ENCODE results near the gene RBBP8. TPM values are rescaled to one million over a fixed set of nuclear protein-coding genes. Genes with fewer than 3 reads are reported as not detected.

The RBBP8 gene
- total RNA-seq, 4 donors from 2014 or later: 14.2 to 63.4 (median 32.9) TPM

GRCh38 chr18:22975508-22975907 lies 42.4 kb downstream of the RBBP8 start:
- ATAC-seq (ENCODE audit: low FRiP score): no peak
- no peak for DNase-seq (ENCODE audit: low spot score)
- TF ChIP-seq CTCF (IDR thresholded peaks at IDR 0.05): no peak

DNA sequence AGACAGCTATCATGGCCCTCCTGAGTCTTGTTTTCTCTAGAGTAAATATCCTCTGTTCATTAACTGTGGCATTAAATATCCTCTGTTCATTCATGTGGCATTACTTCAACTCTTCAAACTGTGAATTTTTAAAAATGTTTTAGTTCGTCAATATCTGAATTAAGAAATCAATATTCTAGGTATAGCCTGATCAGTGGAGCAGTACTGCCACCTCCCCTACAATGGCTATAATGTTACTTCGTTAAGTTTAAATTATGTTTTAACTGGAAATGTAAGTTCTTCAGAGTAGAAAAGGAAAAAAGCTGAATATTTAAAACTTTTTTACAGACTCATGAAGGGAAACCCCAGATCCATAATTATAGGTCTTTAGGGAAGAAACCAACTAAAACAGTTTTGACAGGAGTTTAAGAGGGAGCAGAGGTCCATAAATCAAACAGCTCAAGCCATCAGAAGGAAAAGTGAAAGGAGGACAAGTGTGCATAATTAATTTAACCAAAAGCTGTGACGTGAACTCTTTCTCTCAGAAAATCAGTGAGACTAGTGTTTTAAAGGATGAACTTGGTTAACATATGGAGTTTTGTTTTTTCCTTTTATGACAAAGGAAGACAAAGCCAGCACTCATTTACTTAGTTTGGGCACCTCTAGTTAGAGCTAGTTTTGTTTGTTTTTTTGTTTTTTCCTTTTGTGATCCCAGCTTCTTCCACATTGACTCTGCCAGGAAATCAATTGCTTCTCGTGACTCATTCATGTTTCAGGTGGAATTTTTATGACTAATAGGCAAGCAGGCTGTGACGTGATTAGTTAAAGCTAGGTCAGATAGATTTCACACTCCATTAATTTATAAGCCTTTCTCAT lies 44.9 kb downstream of the RBBP8 start:
- no peak for TF ChIP-seq CTCF (IDR thresholded peaks at IDR 0.05)
- no peak for DNase-seq (ENCODE audit: low spot score)
- ATAC-seq (ENCODE audit: low FRiP score): peak; percentile 71

DNA sequence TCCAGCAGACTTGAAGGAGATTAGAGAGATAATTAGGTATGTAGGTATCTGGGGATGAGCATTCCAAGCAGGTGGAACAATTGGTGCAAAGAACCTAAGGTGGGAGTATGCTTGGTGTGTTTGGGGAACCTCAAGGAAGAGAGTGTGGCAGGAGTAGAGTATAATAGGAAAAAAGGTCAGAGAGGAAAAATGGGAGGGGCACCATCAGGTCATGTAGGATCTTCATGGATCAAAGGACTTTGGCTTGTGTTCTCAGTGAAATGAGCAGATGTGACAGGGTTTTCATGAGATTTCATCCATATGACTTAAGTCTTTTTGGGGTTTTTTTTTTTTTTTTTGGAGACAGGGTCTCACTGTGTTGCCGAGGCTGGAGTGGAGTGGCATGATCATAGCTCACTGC lies 47.3 kb downstream of the RBBP8 start:
- TF ChIP-seq CTCF (IDR thresholded peaks at IDR 0.05): no peak

GRCh38 chr18:22981274-22982133 lies 48.4 kb downstream of the RBBP8 start:
- no peak for TF ChIP-seq CTCF (IDR thresholded peaks at IDR 0.05)
- DNase-seq (ENCODE audit: low spot score): no peak
- ATAC-seq (ENCODE audit: low FRiP score): no peak

More for the DNA sequence above, 47.3 kb downstream of the RBBP8 start:
- ATAC-seq (ENCODE audit: low FRiP score): no peak
- no peak for DNase-seq (ENCODE audit: low spot score)

- no peak for DNase-seq (ENCODE audit: low spot score)
- no peak for TF ChIP-seq CTCF (IDR thresholded peaks at IDR 0.05)
- no peak for ATAC-seq (ENCODE audit: low FRiP score)
Observed at GRCh38 chr18:22983175-22983574, 50.0 kb downstream of the RBBP8 start.

- no peak for ATAC-seq (ENCODE audit: low FRiP score)
- TF ChIP-seq CTCF (IDR thresholded peaks at IDR 0.05): no peak
- no peak for DNase-seq (ENCODE audit: low spot score)
Observed at GRCh38 chr18:22985250-22985649, 52.1 kb downstream of the RBBP8 start.

All from omental fat pad (tissue), 4 donors.